ENCODE results near the gene KIF3A.

DNA sequence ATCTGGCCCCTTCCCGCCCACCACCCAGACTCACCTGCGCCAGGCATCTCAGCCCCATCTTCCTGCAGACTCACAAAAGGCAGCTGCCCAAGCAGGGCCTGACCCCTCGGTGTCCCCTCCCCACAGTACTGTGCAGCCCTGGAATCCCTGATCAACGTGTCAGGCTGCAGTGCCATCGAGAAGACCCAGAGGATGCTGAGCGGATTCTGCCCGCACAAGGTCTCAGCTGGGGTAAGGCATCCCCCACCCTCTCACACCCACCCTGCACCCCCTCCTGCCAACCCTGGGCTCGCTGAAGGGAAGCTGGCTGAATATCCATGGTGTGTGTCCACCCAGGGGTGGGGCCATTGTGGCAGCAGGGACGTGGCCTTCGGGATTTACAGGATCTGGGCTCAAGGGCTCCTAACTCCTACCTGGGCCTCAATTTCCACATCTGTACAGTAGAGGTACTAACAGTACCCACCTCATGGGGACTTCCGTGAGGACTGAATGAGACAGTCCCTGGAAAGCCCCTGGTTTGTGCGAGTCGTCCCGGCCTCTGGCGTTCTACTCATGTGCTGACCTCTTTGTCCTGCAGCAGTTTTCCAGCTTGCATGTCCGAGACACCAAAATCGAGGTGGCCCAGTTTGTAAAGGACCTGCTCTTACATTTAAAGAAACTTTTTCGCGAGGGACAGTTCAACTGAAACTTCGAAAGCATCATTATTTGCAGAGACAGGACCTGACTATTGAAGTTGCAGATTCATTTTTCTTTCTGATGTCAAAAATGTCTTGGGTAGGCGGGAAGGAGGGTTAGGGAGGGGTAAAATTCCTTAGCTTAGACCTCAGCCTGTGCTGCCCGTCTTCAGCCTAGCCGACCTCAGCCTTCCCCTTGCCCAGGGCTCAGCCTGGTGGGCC lies 77.5 kb downstream of the KIF3A start:
- TF ChIP-seq CBX3 (IDR thresholded peaks at IDR 0.05; ENCODE audit: low read depth) (no peak), POLR2A (IDR thresholded peaks at IDR 0.05; ENCODE audit: borderline replicate concordance, extremely low read depth, insufficient read depth, insufficient read length) (no peak), JUND (IDR thresholded peaks at IDR 0.05) (no peak), EZH2phosphoT487 (IDR thresholded peaks at IDR 0.05; ENCODE audit: borderline replicate concordance) (no peak), SIN3A (IDR thresholded peaks at IDR 0.05; ENCODE audit: low read depth) (no peak), SP1 (IDR thresholded peaks at IDR 0.05; ENCODE audit: low read depth) (no peak), CEBPB (IDR thresholded peaks at IDR 0.05; ENCODE audit: low read depth) (no peak)
- TF ChIP-seq, protein P1, sequence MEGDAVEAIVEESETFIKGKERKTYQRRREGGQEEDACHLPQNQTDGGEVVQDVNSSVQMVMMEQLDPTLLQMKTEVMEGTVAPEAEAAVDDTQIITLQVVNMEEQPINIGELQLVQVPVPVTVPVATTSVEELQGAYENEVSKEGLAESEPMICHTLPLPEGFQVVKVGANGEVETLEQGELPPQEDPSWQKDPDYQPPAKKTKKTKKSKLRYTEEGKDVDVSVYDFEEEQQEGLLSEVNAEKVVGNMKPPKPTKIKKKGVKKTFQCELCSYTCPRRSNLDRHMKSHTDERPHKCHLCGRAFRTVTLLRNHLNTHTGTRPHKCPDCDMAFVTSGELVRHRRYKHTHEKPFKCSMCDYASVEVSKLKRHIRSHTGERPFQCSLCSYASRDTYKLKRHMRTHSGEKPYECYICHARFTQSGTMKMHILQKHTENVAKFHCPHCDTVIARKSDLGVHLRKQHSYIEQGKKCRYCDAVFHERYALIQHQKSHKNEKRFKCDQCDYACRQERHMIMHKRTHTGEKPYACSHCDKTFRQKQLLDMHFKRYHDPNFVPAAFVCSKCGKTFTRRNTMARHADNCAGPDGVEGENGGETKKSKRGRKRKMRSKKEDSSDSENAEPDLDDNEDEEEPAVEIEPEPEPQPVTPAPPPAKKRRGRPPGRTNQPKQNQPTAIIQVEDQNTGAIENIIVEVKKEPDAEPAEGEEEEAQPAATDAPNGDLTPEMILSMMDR (IDR thresholded peaks at IDR 0.05 in 2 of 3, conservative IDR thresholded peaks at IDR 0.05 in 1 of 3; ENCODE audit: borderline replicate concordance in 1 of 3, insufficient read depth in 1 of 3, low read depth in 2 of 3, low read length in 2 of 3): no peak
